Activated CD8-positive, alpha-beta memory T cell treated with anti-CD3 and anti-CD28 coated beads, Interleukin-2, amount 50 U/mL, for 24 hours (primary cell): Measurements from ENCODE around the gene SLC12A4.
"Not testable (repeated sequence)": the region's sequence is repeated elsewhere in the genome, so short reads cannot be mapped to it uniquely, and the experiment has no call there.

Experiments
- DNase-seq: peaks from one replicate; pipeline ENCODE4 v3.0.0-alpha.2; 2020; ENCODE audit errors: extremely low read depth

The SLC12A4 gene

DNA sequence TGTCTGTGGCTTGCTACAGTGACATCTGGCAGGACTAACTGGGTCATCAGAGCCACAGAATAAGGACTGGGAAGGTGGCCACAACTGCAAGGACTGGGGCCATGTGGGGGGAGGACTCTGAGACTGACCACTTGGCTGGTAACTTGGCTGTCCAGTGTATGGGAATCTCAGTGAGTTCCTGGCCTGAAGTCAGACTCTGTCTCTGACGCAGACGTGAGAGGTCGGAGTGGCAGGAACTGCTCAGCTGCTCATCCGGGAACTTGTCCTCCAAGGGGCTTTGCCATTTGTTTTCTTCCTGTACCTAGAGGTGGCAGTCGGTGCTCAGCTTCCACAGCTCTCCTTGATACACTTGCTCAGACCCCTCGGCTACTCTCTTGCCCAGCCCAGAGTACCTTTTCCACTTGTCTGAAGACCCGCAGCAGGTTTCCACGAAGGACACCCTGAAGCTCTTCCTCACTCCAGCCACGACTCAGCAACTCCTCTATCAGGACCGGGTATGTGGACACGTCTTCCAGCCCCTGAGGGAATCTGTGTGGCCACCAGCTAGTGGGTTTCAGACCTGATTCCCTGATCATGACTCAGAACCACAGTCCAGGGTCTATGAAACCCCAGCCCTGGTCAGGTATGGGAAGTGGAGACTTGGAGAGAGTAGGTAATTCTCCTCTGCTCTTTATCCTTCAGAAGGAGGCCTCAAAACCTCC is 19.2 kb upstream of the SLC12A4 start:
- DNase-seq, result no peak

- no peak for DNase-seq
Observed at GRCh38 chr16:67986949-67987348, 18.5 kb upstream of the SLC12A4 start.

GRCh38 chr16:67982011-67982696 is 13.7 kb upstream of the SLC12A4 start:
- DNase-seq, result no peak

DNA sequence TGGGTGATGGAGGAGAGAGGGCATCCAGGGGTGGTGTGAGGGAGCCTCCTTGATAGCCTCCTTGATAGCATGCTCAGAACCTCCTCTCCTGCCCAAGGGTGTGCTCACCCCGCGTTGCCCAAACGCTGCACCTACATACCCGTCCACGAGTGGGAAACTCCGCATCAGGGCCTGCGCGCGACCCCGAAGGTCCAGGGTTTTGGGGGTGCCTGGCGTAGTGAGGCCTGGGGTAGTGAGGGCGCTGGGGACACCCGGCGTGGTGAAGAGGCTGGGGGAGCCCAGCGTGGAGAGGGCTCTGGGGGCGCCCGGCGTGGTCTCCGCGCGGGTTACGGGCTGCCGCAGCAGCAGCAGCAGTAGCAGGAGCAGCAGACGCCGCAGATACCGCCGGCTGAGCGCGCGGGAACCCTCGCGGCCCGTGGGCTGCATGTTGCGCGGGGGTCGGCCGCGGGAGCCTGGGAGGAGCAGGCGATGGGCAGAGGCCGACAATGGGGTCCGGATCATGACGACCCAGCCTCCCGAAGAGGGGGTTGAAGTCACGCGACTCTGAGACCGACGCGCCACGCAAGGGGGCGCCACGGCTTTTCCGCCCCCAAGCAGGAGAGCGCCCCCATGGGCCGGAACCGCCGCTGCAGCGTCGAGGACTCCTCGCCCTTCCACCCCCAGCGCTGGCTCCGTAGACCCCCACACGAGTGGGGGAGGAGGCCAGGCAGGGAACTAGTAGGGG is 11.7 kb upstream of the SLC12A4 start, which contains the start of gene DPEP3:
Gene DPEP3, minus strand, starts transcription at position 545 of the 724 bp plus-strand sequence. Its CDS starts 119 bp downstream, at position 426.
- no peak for DNase-seq

DNA sequence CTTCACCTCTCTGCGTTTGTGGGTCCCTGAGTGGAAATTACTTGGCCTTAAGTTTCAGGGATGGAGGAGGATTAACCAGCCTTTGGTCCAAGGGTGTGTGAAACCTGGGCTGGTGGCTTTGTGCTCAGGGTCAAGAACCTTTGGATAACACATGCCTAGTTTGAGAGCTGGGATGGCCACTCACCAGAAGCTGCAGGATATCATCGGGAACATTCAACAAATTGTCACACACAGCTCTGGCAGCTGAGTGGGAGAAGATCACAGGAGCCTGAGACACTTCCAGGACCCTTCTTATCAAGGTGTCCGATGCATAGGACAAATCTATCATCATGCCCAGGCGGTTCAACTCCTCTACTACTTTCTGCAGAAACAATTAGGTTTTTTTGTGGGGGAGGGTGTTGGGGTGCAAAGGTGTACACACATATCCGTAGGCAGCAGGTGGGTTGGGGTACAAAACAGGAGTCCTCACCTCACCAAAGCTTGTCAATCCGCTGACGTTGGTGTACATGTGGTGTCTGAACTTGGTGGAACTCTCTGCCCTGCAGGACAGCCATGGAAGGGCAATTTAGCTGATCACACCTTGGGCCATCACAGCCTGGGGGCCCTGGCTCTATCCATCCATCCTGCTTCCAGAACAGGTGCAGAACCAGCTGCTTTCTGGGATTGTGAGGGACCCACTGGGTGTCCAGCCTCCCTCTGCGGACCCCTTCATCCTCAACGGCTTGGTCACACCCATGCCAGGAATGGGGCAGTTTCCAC is 9.2 kb upstream of the SLC12A4 start:
- no peak for DNase-seq

DNA sequence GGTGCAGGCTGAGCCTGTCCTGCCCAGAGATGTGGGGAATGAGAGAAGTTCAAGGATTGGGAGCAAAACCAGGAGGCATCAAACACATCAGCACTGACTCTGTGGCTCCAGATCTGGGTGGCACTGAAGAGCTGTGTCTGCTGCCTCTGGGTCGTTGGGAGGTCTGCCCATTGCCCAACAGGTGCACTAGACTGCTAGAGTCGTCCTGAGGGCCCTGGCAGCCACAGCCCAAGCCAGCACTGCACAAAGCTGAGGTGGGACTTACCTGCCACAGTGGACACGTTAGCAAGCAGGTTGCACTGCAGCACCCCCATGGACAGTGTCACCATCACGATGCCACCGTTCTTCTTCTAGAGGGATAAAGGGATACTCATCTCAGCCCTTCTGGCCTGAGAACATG is 8.6 kb upstream of the SLC12A4 start:
- DNase-seq, result no peak

GRCh38 chr16:67976205-67976604 is 7.8 kb upstream of the SLC12A4 start:
- no peak for DNase-seq

- DNase-seq, result no peak
Observed at GRCh38 chr16:67975321-67976105, 7.1 kb upstream of the SLC12A4 start.

DNA sequence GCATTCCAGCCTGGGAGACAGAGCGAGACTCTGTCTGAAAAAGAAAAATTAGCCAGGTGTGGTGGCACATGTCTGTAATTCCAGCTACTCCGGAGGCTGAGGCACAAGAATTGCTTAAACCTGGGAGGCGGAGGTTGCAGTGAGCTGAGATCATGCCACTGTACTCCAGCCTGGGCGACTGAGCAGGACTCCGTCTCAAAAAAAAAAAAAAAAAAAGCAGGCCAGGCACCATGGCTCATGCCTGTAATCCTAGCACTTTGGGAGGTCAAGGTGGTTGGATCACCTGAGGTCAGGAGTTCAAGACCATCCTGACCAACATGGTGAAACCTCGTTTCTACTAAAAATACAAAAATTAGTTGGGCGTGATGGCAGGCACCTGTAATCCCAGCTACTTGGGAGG is 3.8 kb upstream of the SLC12A4 start:
- DNase-seq, result not testable (repeated sequence)

DNA sequence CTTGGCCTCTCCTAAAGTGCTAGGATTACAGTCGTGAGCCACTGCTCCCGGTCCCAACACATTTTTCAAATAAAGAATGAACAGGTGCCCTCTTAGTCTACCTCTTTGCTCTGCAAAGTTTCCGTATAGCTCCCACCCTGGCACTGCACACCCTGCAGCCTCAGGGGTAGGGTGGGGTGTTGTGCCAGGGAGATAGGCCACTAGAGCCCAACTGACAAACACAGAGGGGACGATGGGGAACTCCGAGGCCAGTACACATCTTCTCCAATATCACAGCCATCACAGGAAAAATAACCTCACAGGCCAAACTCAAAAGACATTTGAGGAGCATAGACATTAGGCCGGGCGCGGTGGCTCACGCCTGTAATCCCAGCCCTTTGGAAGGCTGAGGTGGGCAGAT is 2.7 kb upstream of the SLC12A4 start:
- no peak for DNase-seq

DNA sequence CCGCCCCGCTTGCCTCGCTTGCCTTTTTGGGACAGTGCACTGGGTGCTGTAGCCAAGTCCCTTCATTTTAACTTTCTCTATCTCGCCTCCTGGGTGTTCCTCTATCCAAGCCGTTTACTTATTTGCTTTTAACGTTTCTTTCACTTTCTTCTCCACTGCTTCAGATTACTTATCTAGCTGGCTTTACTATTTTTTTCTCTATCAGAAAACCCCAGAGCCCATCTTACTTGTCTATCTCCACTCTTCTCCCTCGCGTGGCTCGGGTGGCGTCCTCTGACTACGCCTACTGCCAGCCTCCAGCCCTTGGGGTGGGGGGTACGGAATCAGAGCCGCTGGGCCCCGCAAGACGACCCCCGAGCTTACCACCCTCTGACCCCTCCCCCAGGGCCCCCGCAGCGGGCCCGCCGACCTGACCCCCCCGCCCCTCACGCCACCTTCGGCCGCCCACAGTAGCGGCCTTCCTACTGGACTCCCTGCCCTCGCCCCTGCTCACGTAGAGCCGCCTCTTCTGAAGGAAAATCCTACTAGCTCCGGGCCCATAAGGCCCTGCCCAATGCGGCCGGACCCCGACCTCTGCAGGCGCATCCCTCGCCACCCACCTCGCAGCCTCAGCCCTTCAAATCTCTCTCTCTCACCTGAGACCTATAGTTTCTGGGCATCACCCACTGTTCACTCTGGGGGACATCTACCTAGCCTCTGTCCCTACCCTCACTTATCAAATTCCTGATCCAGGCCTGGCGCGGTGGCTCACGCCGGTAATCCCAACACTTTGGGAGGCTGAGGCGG is 1.0 kb upstream of the SLC12A4 start:
- no peak for DNase-seq

DNA sequence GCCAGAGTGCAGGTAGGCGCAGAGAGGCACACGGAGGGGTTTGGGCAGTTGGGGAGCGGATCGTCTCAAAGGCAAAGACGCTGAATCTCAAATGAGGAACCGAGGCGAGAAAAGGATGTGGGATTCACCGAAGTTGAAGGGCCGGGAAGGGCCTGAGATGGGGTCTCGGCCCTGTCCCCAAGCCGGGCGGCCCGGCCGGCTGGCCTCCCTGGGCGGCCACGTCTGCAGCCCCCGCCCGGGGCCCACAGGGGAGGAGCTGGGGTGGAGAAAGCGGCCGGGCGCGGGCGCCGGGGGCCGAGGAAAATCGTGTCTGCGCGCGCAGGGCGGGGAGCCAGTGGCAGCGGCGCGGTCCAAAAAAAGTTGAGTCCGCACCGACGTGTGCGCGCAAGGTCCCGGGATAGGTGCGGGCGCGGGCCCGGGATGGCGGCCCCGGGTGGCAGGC is 458 bp downstream of the SLC12A4 start:
- DNase-seq, result no peak

- DNase-seq, result no peak
Observed at GRCh38 chr16:67967183-67967957, 1.1 kb downstream of the SLC12A4 start.

GRCh38 chr16:67966549-67967182 is 1.8 kb downstream of the SLC12A4 start:
- no peak for DNase-seq

GRCh38 chr16:67965668-67966548 is 2.5 kb downstream of the SLC12A4 start:
- no peak for DNase-seq

DNA sequence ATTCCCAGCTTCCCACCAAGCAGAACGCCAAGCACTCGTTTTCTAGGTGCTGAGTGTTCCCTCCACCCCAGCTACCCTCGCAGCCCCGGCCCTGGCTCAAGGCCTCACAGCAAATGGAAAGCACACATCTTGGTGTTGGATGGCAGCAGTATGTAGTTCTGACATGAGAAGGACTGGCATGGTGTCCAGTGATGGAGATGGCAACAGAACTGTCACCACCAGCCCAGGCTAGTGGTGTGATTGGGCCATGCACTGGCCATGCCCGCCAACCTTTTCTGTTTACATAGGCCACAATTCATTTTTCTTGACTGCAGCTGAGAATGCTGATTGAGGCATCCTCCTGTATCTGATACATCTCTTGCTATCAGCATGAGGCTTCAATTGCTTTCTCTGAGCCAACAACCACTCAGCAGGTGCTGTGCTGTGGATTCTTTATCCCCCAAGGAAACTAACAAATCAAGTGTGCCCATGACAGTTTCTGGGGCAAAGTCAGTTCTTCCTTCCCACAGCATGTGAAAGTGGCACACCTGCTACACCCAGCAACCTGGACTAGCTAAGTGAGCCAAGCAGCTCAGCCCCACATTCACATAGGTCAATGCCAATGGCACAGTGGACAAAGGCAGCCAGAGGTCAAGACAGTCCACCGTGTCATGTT is 3.8 kb downstream of the SLC12A4 start:
- DNase-seq, result no peak

- DNase-seq, result no peak
Observed at GRCh38 chr16:67963662-67964321, 4.6 kb downstream of the SLC12A4 start.
